Activated CD4-positive, alpha-beta T cell treated with anti-CD3 and anti-CD28 coated beads, Interleukin-2, amount 10 ng/mL, durations not matched to agents 7 days and 5 days (primary cell): Measurements from ENCODE around the gene ESRRG. TPM values are rescaled to one million over a fixed set of nuclear protein-coding genes. Genes with fewer than 3 reads are reported as not detected.

Source experiments
- CTCF ChIA-PET: fragments of 350-600 bp; sonication (Branson Sonifier 250); formaldehyde crosslinking; loops from one replicate; lab custom pipeline; 2021; ENCODE audit warnings: antibody characterized with exemption; lab: Charles Lee
- POLR2A ChIA-PET: fragments of 350-600 bp; sonication (Branson Sonifier 250); formaldehyde crosslinking; loops from one replicate; lab custom pipeline; 2021; ENCODE audit warnings: antibody characterized with exemption; lab: Charles Lee
- DNase-seq: peaks from one replicate; pipeline ENCODE4 v3.0.0-alpha.2; 2020
- H3K27ac Mint-ChIP-seq: one replicate; pipeline ENCODE4 v1.8.0; 2021; ENCODE audit warnings: mild to moderate bottlenecking, moderate library complexity, mixed read lengths
- H3K27me3 Mint-ChIP-seq: one replicate; pipeline ENCODE4 v1.8.0; 2021; ENCODE audit warnings: mixed read lengths
- H3K36me3 Mint-ChIP-seq: one replicate; pipeline ENCODE4 v1.8.0; 2021; ENCODE audit warnings: low read depth, mixed read lengths
- H3K4me1 Mint-ChIP-seq: one replicate; pipeline ENCODE4 v1.8.0; 2021; ENCODE audit warnings: mixed read lengths
- H3K4me3 Mint-ChIP-seq: one replicate; pipeline ENCODE4 v1.8.0; 2021; ENCODE audit warnings: mild to moderate bottlenecking, moderate library complexity, mixed read lengths
- H3K9me3 Mint-ChIP-seq: one replicate; pipeline ENCODE4 v1.8.0; 2021; ENCODE audit warnings: mixed read lengths
- total RNA-seq, 2 experiments: library from RNA; stranded (reverse); gene quantifications; one replicate each; pipeline ENCODE4 v1.2.3, GENCODE V29; 2021

ESRRG gene
- total RNA-seq, 2 experiments from 2014 or later, result not detected

GRCh38 chr1:216562383-216562782 lies 160.8 kb downstream of the ESRRG start:
- ChIA-PET CTCF (no interaction called here), POLR2A (no interaction called here)
- Mint-ChIP-seq H3K27me3 (no peaks in the 10 kb centered on the region), H3K9me3 (no peaks in the 10 kb centered on the region), H3K4me1 (no peaks in the 10 kb centered on the region), H3K4me3 (no peak overlapping the region), H3K36me3 (no peaks in the 10 kb centered on the region), H3K27ac (no peak overlapping the region)
- no peak for DNase-seq

GRCh38 chr1:216560527-216560926 lies 162.7 kb downstream of the ESRRG start:
- no peak overlapping the region for H3K27ac Mint-ChIP-seq
- POLR2A ChIA-PET, result no interaction called here
- H3K4me1 Mint-ChIP-seq, result no peaks in the 10 kb centered on the region
- H3K36me3 Mint-ChIP-seq, result no peaks in the 10 kb centered on the region
- CTCF ChIA-PET, result no interaction called here
- DNase-seq, result no peak
- H3K27me3 Mint-ChIP-seq, result no peaks in the 10 kb centered on the region
- no peak overlapping the region for H3K4me3 Mint-ChIP-seq
- H3K9me3 Mint-ChIP-seq, result no peaks in the 10 kb centered on the region

GRCh38 chr1:216559359-216559758 lies 163.9 kb downstream of the ESRRG start:
- Mint-ChIP-seq H3K4me3 (no peak overlapping the region), H3K36me3 (no peaks in the 10 kb centered on the region), H3K9me3 (no peaks in the 10 kb centered on the region), H3K4me1 (no peaks in the 10 kb centered on the region), H3K27ac (no peak overlapping the region), H3K27me3 (no peaks in the 10 kb centered on the region)
- CTCF ChIA-PET, result no interaction called here
- no peak for DNase-seq
- POLR2A ChIA-PET, result no interaction called here

- CTCF ChIA-PET, result no interaction called here
- DNase-seq, result no peak
- H3K36me3 Mint-ChIP-seq, result no peaks in the 10 kb centered on the region
- POLR2A ChIA-PET, result no interaction called here
- H3K4me3 Mint-ChIP-seq, result no peak overlapping the region
- no peaks in the 10 kb centered on the region for H3K4me1 Mint-ChIP-seq
- no peaks in the 10 kb centered on the region for H3K27me3 Mint-ChIP-seq
- no peak overlapping the region for H3K27ac Mint-ChIP-seq
- no peaks in the 10 kb centered on the region for H3K9me3 Mint-ChIP-seq
Observed at GRCh38 chr1:216555653-216556052, 167.6 kb downstream of the ESRRG start.

GRCh38 chr1:216554934-216555333 lies 168.3 kb downstream of the ESRRG start:
- POLR2A ChIA-PET, result no interaction called here

GRCh38 chr1:216553766-216554165 lies 169.5 kb downstream of the ESRRG start:
- POLR2A ChIA-PET, result no interaction called here
- no peak for DNase-seq
- CTCF ChIA-PET, result no interaction called here
- Mint-ChIP-seq H3K9me3 (no peaks in the 10 kb centered on the region), H3K4me1 (no peaks in the 10 kb centered on the region), H3K27me3 (no peaks in the 10 kb centered on the region), H3K4me3 (no peak overlapping the region), H3K36me3 (no peaks in the 10 kb centered on the region), H3K27ac (no peak overlapping the region)

More at GRCh38 chr1:216554934-216555333, 168.3 kb downstream of the ESRRG start:
- H3K36me3 Mint-ChIP-seq, result no peaks in the 10 kb centered on the region
- H3K4me3 Mint-ChIP-seq, result no peak overlapping the region
- H3K27me3 Mint-ChIP-seq, result no peaks in the 10 kb centered on the region
- H3K9me3 Mint-ChIP-seq, result no peaks in the 10 kb centered on the region
- H3K4me1 Mint-ChIP-seq, result no peaks in the 10 kb centered on the region
- no peak overlapping the region for H3K27ac Mint-ChIP-seq
- DNase-seq, result no peak
- CTCF ChIA-PET, result no interaction called here

GRCh38 chr1:216553040-216553439 lies 170.2 kb downstream of the ESRRG start:
- Mint-ChIP-seq H3K4me1 (no peaks in the 10 kb centered on the region), H3K4me3 (no peak overlapping the region), H3K36me3 (no peaks in the 10 kb centered on the region), H3K27me3 (no peaks in the 10 kb centered on the region), H3K27ac (no peak overlapping the region), H3K9me3 (no peaks in the 10 kb centered on the region)
- DNase-seq, result no peak
- CTCF ChIA-PET, result no interaction called here
- POLR2A ChIA-PET, result no interaction called here

GRCh38 chr1:216549796-216550195 lies 173.4 kb downstream of the ESRRG start:
- Mint-ChIP-seq H3K4me1 (no peaks in the 10 kb centered on the region), H3K4me3 (no peak overlapping the region), H3K27ac (no peak overlapping the region), H3K36me3 (no peaks in the 10 kb centered on the region), H3K9me3 (no peaks in the 10 kb centered on the region), H3K27me3 (no peaks in the 10 kb centered on the region)
- CTCF ChIA-PET, result no interaction called here
- DNase-seq, result no peak
- POLR2A ChIA-PET, result no interaction called here

- Mint-ChIP-seq H3K36me3 (no peaks in the 10 kb centered on the region), H3K4me3 (no peak overlapping the region), H3K27ac (no peak overlapping the region), H3K4me1 (no peaks in the 10 kb centered on the region), H3K27me3 (no peaks in the 10 kb centered on the region), H3K9me3 (no peaks in the 10 kb centered on the region)
- ChIA-PET CTCF (no interaction called here), POLR2A (no interaction called here)
- no peak for DNase-seq
Observed at GRCh38 chr1:216542741-216543140, 180.5 kb downstream of the ESRRG start.

GRCh38 chr1:216542263-216542662 lies 181.0 kb downstream of the ESRRG start:
- no peak for DNase-seq
- ChIA-PET POLR2A (no interaction called here), CTCF (no interaction called here)
- Mint-ChIP-seq H3K9me3 (no peaks in the 10 kb centered on the region), H3K4me3 (no peak overlapping the region), H3K4me1 (no peaks in the 10 kb centered on the region), H3K27ac (no peak overlapping the region), H3K27me3 (no peaks in the 10 kb centered on the region), H3K36me3 (no peaks in the 10 kb centered on the region)

GRCh38 chr1:216535751-216536150 lies 187.5 kb downstream of the ESRRG start:
- ChIA-PET POLR2A (no interaction called here), CTCF (no interaction called here)
- H3K9me3 Mint-ChIP-seq, result no peaks in the 10 kb centered on the region
- H3K4me3 Mint-ChIP-seq, result no peak overlapping the region
- no peaks in the 10 kb centered on the region for H3K36me3 Mint-ChIP-seq
- H3K27ac Mint-ChIP-seq, result no peak overlapping the region
- no peaks in the 10 kb centered on the region for H3K27me3 Mint-ChIP-seq
- no peak for DNase-seq
- H3K4me1 Mint-ChIP-seq, result no peaks in the 10 kb centered on the region

- ChIA-PET CTCF (no interaction called here), POLR2A (no interaction called here)
- H3K9me3 Mint-ChIP-seq, result no peaks in the 10 kb centered on the region
- no peaks in the 10 kb centered on the region for H3K27me3 Mint-ChIP-seq
- H3K4me3 Mint-ChIP-seq, result no peak overlapping the region
- no peaks in the 10 kb centered on the region for H3K36me3 Mint-ChIP-seq
- DNase-seq, result no peak
- no peak overlapping the region for H3K27ac Mint-ChIP-seq
- H3K4me1 Mint-ChIP-seq, result no peaks in the 10 kb centered on the region
Observed at GRCh38 chr1:216535059-216535458, 188.2 kb downstream of the ESRRG start.

GRCh38 chr1:216533776-216534175 lies 189.5 kb downstream of the ESRRG start:
- ChIA-PET POLR2A (no interaction called here), CTCF (interaction anchor here (0.6 kb wide), 1 partner anchor 11 kb away, joined by 3 read pairs; no protein-coding TSS in a partner anchor)
- DNase-seq, result no peak
- Mint-ChIP-seq H3K4me1 (no peaks in the 10 kb centered on the region), H3K36me3 (no peaks in the 10 kb centered on the region), H3K9me3 (no peaks in the 10 kb centered on the region), H3K27me3 (no peaks in the 10 kb centered on the region), H3K4me3 (no peak overlapping the region), H3K27ac (no peak overlapping the region)

- ChIA-PET POLR2A (no interaction called here), CTCF (no interaction called here)
- Mint-ChIP-seq H3K4me1 (no peaks in the 10 kb centered on the region), H3K9me3 (no peaks in the 10 kb centered on the region), H3K27me3 (no peaks in the 10 kb centered on the region), H3K27ac (no peak overlapping the region), H3K4me3 (no peak overlapping the region), H3K36me3 (no peaks in the 10 kb centered on the region)
- DNase-seq, result no peak
Observed at GRCh38 chr1:216532251-216532798, 190.9 kb downstream of the ESRRG start.
